ENCODE data around the gene WWOX.

Gene WWOX

DNA sequence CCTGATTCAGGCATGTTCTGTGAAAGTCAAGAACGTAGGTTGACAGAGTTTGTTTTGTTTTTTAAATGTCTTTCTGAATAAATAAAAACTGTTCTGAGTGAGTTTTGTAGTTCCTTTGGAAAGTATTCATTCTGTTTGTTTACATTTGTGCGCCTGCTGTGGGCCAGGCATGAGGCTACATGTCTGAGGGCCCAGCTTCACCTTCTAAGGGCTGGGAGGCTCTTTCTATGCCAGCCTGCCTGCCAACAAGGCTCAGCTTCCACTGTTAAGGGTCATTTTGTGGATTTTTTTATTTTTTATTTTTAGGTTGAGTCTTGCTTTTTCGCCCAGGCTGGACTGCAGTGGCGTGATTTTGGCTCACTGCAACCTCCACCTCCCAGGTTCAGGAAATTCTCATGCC is 6.1 kb downstream of the WWOX start:
- no peak for DNase-seq (ENCODE audit: low spot score)

DNA sequence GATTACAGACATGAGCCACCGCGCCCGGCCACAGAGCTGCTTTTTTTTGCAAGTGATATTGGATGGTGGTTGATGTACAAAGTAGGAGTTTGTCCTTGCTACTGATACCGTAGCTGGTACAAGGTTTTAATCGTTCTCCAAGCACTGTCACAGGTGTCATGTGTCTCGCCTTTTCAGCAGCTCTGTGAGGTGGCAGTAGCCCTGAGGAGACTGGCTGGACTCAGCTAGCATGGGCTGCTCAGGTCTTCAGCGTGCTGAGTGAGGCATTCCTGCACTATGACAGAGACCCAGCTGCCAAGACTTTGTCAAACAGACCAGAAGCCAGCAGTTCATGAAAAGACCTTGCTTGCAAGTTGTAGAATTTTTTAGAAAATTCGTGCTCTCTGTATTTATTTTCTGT is 7.2 kb downstream of the WWOX start:
- no peak for DNase-seq (ENCODE audit: low spot score)

DNA sequence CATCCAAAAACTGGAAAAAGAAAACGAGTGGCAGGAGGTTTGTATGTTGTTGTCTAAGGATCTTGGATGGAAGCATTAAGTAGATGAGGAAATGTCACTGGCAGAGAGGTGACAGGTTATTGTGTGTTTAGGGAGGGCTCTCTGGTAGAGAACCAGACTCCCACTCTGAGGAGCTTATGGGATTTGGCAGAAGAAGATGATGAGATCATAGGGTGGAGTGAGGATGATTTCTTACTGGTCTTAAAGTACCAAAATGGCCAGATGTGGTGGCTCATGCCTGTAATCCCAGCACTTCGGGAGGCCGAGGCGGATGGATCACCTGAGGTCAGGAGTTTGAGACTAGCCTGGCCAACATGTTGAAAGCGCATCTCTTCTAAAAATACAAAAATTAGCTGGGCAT is 9.0 kb downstream of the WWOX start:
- no peak for DNase-seq (ENCODE audit: low spot score)

DNA sequence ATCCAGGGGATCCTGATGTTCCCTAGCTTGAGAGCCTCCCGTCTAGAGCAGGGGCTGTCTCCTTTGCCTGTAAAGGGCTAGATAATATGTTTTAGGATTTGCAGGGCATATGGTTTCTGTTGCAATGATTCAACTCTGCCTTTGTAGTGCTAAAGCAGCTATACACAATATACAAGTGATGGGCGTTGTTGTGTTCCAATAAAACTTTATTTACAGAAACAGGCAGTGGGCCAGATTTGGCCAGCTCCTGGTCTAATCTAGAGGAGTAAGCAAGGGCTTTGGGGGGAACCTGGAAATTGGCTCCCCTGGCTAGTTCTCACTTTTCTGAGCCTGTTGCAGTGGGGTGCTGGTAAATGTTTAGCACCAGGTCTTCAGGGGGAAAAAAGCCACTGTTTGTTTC is 13.8 kb downstream of the WWOX start:
- no peak for DNase-seq (ENCODE audit: low spot score)

DNA sequence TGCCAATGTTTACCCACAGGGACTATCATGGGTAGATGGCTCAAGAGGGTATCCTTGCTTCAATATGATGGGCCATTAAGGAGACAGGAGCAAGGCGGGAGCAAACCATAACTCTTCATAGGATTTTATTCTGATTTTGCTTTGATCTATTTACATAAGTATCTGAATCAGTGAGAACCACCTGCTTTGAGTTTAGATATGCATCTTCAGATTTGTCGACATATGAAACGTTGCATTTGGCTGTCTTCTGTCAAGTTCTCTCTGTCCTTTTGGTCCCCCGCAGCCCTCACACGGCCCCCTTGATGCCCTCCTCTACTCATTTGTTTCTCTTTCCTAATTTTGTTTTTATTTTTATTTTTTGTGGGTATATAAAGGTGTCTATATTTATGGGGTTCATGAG is 16.2 kb downstream of the WWOX start:
- DNase-seq (ENCODE audit: low spot score), result no peak

DNA sequence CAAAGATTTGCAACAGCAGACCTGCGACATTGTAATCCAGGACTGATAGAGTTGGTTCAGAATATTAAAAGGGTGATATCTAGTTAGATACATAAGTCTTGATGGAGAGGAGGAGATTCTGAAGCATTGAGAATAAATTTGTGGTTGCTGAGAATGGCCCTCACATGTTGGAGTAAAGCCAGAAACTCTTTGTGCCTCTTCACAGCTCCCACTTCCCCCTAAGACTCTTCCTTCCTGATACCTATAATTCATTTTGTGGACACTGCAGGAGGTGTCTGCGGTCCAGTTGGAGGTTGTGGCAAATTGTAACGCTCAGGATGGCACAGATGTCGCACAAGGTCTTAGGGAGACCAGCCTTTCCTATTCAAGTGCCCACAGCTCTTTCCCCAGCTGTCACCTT is 17.5 kb downstream of the WWOX start:
- DNase-seq (ENCODE audit: low spot score), result no peak

DNA sequence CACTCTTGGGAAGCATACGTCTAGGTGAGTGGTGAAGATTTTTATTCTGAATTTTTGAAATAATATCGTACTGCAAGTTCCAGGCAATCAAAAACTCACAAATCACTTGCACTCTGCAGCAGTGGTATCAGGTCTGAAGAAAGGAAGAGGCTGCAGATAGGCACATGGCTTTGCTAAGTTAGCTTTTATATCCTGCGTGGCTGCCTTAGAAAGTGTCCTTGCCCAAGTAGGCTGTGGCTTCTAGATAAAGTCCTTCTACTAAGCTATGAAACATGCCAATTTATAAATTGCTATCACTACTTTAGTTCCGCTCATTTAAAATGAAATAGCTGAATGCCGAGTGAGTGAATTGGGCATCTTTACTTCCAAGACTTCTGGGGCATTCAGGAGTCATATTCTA is 17.9 kb downstream of the WWOX start:
- DNase-seq (ENCODE audit: low spot score), result no peak

DNA sequence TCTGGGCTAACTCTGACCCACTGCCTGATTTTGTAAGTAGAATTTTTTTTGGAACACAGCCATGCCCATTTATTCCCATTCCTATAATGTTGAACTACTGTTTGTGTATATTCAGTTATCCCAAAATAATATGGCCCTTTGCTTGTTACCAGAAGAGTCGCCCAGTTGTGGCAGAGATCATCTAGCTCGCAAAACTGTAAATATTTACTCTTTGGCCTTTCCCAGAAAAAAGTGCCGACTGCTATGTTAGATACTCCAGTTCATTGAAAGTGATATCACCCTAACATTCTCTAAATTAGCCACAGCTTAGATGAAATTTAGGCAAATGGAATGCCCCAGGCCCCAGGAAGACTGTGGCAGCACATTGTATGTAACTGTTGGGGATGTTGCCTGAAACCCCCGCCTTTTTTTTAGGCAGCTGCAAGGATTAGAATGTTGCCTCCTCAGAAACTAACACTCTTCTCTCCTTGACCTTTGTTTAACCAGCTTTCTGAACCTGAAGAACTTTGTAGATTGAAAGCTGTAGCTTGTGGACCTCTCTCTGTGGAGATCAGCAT is 19.1 kb downstream of the WWOX start:
- no peak for DNase-seq (ENCODE audit: low spot score)

DNA sequence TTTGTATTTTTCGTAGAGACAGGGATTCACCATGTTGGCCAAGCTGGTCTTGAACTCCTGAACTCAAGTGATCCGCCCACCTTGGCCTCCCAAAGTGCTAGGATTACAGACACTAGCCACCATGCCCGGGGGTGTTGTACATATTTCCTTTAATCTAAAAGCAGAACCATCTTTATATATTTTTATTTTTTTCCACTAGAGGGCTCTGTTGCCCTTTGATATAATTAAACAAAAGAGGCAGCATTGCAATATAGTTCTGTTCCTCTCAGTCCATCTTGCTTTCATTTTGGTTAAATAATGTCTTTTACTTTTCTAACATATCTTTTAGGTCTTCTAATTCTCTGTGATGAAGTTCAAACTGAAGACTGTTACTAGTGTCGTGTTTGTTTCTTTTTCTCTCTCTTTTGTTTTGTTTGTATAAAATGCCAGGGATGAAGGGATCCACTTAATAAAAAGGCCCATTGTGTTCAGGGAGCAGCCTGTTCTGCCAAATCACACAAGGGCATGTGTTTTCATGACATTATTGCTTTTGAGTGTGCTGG is 23.4 kb downstream of the WWOX start:
- peak; percentile 64 for DNase-seq (ENCODE audit: low spot score)

DNA sequence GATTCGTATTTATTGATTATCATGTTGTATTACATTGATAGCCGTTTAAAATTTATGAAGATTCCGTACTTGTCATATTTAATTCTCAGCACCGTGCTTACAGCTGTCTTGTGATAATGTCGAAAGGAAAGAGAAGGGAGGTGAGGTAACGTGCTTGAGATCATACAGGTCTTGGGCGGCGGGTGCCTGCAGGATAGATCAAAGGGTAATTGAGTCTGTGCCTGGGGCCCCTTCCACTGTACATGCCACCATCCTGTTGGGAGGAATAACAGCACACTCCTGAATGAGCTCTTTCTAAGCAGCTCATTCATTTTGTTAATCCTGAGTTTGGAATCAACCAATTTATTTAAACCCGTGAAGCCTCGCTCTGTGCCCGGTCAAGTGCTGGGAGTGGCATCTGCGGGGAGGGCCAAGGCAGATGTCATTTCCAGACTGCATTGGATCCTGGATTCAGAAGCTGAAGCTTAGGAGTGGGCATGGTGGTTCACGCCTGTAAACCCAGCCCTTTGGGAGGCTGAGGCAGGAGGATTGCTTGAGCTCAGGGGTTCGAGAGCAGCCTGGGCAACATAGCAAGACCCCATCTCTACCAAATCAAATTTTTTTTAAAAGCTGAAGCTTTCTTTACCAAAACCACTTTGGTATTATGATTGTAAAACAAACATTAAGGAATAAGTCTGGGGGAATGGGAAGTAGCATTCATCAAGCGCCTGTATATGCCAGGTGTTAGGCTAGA is 25.8 kb downstream of the WWOX start:
- DNase-seq (ENCODE audit: low spot score), result no peak

DNA sequence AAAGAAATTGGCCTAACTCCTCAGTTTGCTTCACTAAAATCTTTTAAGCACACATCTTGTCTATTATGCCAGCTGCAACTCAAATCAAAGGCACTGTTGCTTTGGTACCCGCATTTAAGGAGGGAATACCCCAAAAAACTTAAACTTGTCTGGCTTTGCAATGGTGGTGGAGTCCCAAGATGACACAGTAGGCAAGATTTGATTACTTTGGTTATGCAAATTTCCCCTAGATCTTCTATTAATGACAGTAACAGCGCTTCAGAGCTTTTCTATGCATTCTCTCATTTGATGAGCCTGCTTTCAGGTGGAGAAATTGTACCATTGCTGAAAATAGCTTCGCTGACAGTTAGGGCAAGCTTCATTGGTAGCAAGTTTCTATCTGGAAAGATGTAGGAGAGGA is 27.2 kb downstream of the WWOX start:
- DNase-seq (ENCODE audit: low spot score), result no peak

DNA sequence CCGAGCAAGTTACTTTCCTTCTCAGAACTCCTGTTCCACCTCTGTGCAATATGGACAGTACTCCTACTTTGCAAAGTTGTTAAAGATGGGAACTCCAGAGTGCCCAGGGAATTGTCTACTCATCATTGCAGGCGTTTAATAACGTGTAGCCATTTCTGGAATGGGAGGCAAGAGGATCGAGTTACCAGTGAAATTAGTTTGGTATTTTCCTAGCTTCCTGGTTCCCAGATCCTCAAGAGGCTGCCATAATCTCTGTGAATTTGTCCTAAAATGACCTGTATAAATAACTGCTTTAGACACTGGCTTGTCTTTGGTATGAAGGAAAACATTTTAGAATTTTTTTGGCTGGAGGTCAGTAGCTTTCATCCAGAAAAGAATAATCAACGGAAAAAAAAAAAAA is 27.7 kb downstream of the WWOX start:
- no peak for DNase-seq (ENCODE audit: low spot score)

DNA sequence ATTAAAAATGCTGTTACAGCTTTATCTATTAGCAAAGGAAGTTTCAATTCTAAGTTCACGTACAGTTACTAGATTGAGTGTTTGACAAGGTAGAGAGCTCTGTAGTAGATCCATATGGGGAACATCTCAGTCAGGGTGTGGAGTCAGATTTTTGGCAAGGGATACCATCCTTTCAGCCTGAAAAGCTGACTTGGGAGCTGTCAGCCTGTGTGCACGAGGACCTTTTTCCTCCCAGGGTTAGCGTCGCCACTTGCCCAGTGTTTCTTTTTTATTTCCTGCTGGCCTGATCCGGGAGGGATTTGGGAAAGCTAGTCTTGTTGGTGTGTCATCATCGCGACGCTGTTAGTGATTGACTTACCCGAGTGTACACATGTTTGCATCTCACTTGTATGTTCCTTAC is 29.5 kb downstream of the WWOX start:
- no peak for DNase-seq (ENCODE audit: low spot score)

DNA sequence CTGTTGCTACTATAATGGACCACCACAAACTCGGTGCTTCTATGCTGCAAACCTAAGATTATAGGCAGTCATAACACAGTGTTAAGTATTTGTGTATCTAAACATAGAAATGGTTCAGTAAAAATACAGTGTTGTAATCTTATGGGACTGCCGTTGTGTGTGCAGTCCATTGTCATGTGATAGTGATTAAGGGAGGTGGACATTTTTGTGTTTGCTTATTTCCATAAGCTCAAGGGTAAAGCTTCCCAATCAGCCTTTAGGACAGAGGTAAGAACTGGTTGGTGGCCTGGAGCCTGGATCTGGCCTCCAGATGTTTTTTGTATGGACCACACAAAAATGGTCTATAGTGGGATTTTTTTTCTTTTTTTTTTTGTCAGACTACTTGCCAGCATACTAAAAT is 29.9 kb downstream of the WWOX start:
- DNase-seq (ENCODE audit: low spot score), result no peak

DNA sequence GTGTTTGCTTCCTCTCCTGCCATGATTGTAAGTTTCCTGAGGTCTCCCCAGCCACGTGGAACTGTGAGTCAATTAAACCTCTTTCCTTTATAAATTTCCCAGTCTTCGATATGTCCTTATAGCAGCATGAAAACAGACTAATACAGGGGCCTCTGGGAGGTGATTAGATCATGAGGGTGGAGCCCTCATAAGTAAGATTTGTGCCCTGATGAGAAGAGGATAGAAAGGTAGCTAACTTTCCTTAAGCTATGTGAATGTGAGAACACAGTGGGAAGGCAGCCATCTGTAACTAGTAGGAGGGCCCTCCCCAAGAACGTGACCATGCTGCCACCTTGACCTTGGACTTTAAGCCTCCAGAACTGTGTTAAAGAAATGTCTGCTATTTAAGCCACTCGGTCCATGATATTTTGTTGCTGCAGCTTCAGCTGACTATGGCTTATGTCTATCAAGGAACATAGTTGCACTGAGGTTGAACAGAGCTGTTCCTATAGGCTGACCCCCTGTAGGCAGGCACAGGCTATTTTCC is 30.7 kb downstream of the WWOX start:
- DNase-seq (ENCODE audit: low spot score), result no peak

DNA sequence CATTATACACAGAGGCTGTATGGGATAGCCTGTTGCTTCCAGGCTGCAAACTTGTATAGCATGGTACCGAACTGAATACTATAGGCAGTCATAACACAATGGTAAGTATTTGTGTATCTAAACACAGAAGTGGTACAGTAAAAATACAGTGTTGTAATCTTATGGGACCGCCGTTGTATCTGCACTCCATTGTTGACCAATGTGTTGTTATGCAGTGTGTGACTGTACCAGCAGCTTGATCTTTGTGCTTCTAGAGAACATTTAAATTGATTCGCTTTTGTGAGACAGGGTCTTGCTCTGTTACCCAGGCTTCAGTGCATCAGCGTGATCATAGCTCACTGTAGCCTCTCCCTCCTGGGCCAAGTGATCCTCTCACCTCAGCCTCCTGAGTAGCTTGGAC is 31.5 kb downstream of the WWOX start:
- no peak for DNase-seq (ENCODE audit: low spot score)

DNA sequence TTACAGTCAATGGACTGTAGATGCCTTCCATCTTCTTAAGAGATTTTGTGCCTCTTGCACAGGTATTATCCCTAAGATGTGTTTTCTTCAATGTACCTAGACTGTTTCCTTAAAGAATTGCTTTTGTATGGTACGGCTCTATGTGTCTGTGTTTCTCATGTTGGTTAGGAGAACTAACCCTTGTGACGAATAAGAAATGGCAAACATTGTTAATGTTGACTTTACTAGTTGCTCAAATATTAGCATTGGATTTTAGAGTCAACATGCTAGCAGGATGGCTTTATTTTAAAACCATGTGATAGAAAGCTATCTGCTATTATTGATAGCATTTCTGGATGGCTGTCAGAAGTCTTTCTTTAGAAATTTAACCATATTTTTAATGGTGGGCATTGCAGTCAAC is 34.5 kb downstream of the WWOX start:
- no peak for DNase-seq (ENCODE audit: low spot score)

DNA sequence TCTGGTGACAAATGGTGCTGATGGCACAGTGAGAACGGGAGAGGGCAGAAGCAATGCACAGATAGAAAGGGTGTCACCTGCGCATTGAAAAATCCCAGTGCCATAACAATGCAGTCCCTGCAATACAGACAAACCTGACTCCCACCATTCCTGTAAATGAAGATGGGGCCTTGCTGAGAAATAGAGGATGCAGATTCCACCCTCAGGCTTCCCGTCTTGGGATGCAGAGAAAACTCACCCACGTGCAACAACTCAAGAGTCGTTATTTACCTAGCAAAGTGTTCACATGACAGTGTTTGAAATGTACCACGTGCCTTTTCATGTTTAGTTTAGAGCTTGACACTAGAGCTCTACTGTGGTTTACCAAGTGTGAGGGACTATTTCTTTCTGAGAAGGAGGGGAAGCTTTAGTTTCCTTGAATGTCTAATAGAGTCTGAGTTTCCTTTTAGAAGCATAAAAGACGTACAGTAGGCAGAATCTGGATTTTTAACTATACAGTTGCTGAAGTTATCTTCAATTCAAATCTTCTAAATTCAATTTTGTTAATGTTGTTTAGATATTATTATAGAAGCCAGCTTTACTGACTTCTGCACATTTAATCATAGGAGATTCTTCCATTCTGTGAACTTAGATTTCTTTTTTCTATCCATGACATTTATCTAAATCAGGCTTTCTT is 35.6 kb downstream of the WWOX start:
- DNase-seq (ENCODE audit: low spot score), result no peak

DNA sequence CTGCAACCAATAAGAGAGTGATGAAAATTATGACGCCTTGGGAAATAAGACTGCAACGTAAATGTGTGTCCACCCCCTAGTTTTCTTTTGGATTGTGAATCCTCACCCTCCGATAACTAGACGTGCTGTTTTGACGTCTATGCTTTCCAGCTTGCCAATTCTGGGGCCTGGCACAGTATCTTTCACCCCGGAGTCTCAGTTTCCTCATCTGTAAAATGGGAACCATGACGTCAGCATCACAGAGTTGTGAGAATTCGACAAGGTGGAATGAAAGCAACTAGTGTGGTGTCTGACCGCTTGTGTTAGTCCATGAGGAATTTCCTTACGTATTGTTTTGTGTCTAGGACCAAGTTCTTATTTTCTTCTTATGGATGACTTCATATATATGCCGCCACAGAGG is 37.7 kb downstream of the WWOX start:
- no peak for DNase-seq (ENCODE audit: low spot score)

DNA sequence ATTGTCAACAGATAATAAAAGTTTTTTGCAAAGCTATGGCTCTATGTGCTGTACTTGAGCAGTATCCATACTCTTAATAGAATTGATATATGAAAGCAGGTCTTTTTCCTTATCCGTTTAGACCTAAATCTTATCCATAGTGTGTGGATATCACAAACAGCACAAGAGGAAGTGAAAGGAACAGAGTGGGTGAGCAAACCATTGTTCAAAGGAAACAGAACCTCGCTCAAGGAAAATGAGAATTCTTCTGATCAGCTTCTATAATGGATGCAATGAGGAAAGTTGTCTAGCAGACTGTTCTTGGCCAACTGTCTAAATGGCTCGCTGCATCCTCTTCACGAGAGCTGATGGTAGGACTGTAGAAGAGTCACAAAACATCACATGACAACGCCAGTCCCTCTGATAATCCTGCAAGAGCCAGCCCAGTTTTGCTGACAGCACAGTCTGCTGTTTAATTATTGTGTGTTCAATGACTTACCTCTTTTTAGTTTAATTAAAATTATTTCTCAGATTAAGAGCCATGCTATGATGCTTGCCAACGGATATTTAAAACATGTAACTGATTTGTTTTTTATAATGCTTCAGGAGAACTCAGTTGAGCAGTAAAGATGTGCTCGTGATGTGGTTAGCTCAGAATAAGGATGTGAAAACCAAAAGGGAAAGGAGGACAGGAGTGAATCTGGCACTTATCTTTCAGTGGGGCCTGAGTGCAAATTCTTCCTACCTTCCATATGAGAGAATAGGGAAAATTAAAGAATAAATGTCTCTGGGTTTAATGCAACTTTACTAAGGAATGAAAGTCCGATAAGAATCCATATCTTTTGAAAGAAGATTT is 38.5 kb downstream of the WWOX start:
- no peak for DNase-seq (ENCODE audit: low spot score)

DNA sequence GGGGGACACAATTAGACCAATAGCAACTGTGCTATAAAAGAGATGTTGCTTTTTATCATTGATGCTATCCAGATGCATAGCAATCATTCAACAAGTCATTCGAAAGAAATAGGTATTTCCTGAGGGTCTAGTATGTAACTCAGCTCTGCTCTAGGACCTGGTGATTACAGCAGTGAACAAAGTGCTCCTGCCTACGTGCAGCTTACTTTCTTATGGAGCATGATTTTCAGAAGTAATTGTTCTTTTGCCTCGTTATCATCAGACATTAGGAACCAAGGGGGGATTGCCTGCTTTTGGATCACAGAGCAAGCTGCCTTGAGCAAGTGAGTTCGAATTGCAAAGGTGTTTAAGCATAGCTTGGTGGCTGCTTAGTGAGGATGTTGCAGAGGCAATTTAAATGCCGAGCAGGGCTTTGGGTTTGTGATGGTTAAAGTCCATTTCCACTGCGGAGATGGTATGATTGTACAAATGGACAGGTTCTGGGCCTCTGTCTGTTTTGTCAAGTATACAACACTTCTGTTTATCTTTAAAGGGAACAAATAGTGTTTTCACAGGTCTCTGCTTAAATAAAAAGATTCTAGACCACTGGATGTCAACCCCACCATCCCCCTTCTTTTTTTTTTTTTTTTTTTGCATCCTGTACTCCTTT is 41.5 kb downstream of the WWOX start:
- no peak for DNase-seq (ENCODE audit: low spot score)

DNA sequence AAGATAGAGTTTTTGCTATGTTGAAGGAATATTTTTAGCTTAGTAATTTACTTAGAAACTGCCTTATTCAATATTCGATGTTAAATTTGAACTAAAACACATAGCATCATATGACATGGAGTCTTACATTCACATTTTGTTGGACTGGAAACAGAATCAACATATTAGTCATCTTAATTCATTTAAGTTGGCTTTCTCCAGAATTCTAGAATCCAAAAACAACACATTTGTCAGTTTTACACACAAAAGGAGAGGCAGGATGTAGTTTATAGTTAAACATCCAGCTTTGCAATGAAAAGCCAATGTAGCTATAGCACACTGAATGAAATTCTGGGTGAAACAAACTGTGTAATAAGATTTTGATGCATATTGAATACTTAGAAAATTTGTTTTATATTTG is 43.3 kb downstream of the WWOX start:
- DNase-seq (ENCODE audit: low spot score), result no peak

Data from RKO (cell line).